K562 (cell line): ENCODE data around the gene SQOR. TPM values are rescaled to one million over a fixed set of nuclear protein-coding genes. Genes with fewer than 3 reads are reported as not detected.

ENCODE experiments used
- ATAC-seq: fragments of 200-7000 bp; cut with Tn5 transposase; 3 replicates; pipeline ENCODE4 v1.9.1; 2020; ENCODE audit warnings: moderate library complexity
- BruUV-seq: library from RNA; stranded (reverse); fragments of 400-500 nt; replicated peaks from 2 replicates; lab custom pipeline; 2021; lab: Mats Ljungman, UMichigan
- CTCF ChIA-PET: fragments of 300-600 bp; formaldehyde crosslinking; extraction: SDS; loops from one replicate; lab custom pipeline; 2021; ENCODE audit warnings: low intra/inter-chr PET ratio; lab: Yijun Ruan, JAX
- POLR2A ChIA-PET: fragments of 300-600, 350-650 bp; sonication (Branson Sonifier 250); formaldehyde crosslinking; extraction: SDS; loops from one replicate; lab custom pipeline; 2021; ENCODE audit warnings: antibody characterized with exemption, inconsistent platforms; lab: Yijun Ruan, JAX
- DNase-seq, 4 experiments: peaks; one replicate each; pipeline versions ENCODE4 v3.0.0 to v3.0.0-alpha.2; 2011 to 2018; ENCODE audit warnings: low spot score in 3 of 4, mixed read lengths in 3 of 4; ENCODE audit errors: extremely low read depth in 1 of 4
- FAIRE-seq: peaks from 2 replicates; lab custom pipeline; 2011; peaks lifted over from hg19 to GRCh38; lab: Jason Lieb, UNC
- H2AFZ ChIP-seq: 2 replicates; pipeline ENCODE4 v1.6.0; 2011; ENCODE audit warnings: low read depth, low read length, control low read depth, inconsistent platforms
- H3K27ac ChIP-seq: fragments of 200-600 bp; 3 replicates; pipeline ENCODE4 v1.8.0; 2011; ENCODE audit warnings: low read depth, mild to moderate bottlenecking, control low read depth, inconsistent platforms, low read length, moderate library complexity, mixed read lengths; ENCODE audit errors: extremely low read depth
- H3K27me3 ChIP-seq, 2 experiments: fragments of 300-600 bp in 1 of 2; 2 replicates in 1 of 2; 3 replicates in 1 of 2; pipeline versions ENCODE4 v1.6.0 to v1.8.0; 2011; ENCODE audit warnings: inconsistent platforms in 2 of 2, low read length in 2 of 2, mild to moderate bottlenecking in 1 of 2, mixed read lengths in 1 of 2, moderate library complexity in 1 of 2; ENCODE audit not compliant: control insufficient read depth in 2 of 2, insufficient read depth in 2 of 2
- H3K36me3 ChIP-seq: fragments of 300-600 bp; 3 replicates; pipeline ENCODE4 v1.8.0; 2011; ENCODE audit warnings: mild to moderate bottlenecking, low read length, inconsistent platforms; ENCODE audit not compliant: control insufficient read depth, insufficient read depth
- H3K4me1 ChIP-seq, 2 experiments: fragments of 200-600 bp in 1 of 2; replicated peaks in 1 of 2; 2 replicates in 1 of 2; 3 replicates in 1 of 2; pipeline versions ENCODE4 v1.5.1 to v1.8.0; 2011; ENCODE audit warnings: inconsistent platforms in 2 of 2, low read length in 2 of 2, mild to moderate bottlenecking in 1 of 2, mixed read lengths in 1 of 2, moderate library complexity in 1 of 2; ENCODE audit not compliant: control insufficient read depth in 2 of 2, insufficient read depth in 2 of 2
- H3K4me2 ChIP-seq: 2 replicates; pipeline ENCODE4 v1.6.1; 2011; ENCODE audit warnings: low read length, control low read depth, inconsistent platforms, mixed read lengths; ENCODE audit not compliant: insufficient read depth
- H3K4me3 ChIP-seq: fragments of 200-600 bp; sonication (generic), shearing (Covaris generic); 2 replicates; pipeline ENCODE4 v1.5.1; 2016; ENCODE audit warnings: control low read depth, inconsistent platforms
- H3K79me2 ChIP-seq: fragments of 200-600 bp; 3 replicates; pipeline ENCODE4 v1.8.0; 2011; ENCODE audit warnings: low read length, inconsistent platforms; ENCODE audit not compliant: control insufficient read depth, insufficient read depth
- H3K9ac ChIP-seq, 2 experiments: 2 replicates each; pipeline versions ENCODE4 v1.6.0 to v1.6.1; 2011; ENCODE audit warnings: low read depth in 2 of 2, low read length in 2 of 2, control low read depth in 1 of 2, inconsistent platforms in 1 of 2, mild to moderate bottlenecking in 1 of 2, mixed read lengths in 1 of 2; ENCODE audit not compliant: insufficient read depth in 1 of 2
- H3K9me1 ChIP-seq: one replicate; pipeline ENCODE4 v1.6.0; 2011; ENCODE audit warnings: inconsistent platforms, mild to moderate bottlenecking, low read length, moderate library complexity; ENCODE audit not compliant: control insufficient read depth, insufficient read depth
- H3K9me3 ChIP-seq: replicated peaks from 2 replicates; pipeline ENCODE4 v1.5.1; 2011; ENCODE audit warnings: low read depth, low read length, inconsistent platforms; ENCODE audit not compliant: control insufficient read depth, insufficient read depth
- H4K20me1 ChIP-seq: replicated peaks from 2 replicates; pipeline ENCODE4 v1.6.1; 2011; ENCODE audit warnings: low read length, inconsistent platforms, mixed read lengths; ENCODE audit not compliant: control insufficient read depth, insufficient read depth
- CREM ChIP-seq: IDR thresholded peaks from 2 replicates; pipeline ENCODE4 v1.6.1; 2014; ENCODE audit warnings: antibody characterized with exemption, low read depth
- FUS ChIP-seq: fragments of 200-400 bp; formaldehyde crosslinking; optimal IDR thresholded peaks from 2 replicates; pipeline ENCODE3; 2017; ENCODE audit warnings: low read depth, low read length
- MAFK ChIP-seq: IDR thresholded peaks from 2 replicates; pipeline ENCODE4 v1.6.1; 2011; ENCODE audit warnings: low read length, improper control_type of control experiment
- NELFE ChIP-seq: IDR thresholded peaks from 2 replicates; pipeline ENCODE4 v1.6.1; 2011; ENCODE audit warnings: mild to moderate bottlenecking; ENCODE audit not compliant: insufficient read depth, insufficient read length
- OTX1 ChIP-seq: fragments of 450-650 bp; formaldehyde crosslinking; IDR thresholded peaks from 2 replicates; pipeline ENCODE4 v1.4.0; 2022; ENCODE audit warnings: mild to moderate bottlenecking
- PTRF ChIP-seq: fragments of 450-650 bp; IDR thresholded peaks from 2 replicates; pipeline ENCODE4 v1.6.1; 2016; ENCODE audit warnings: mild to moderate bottlenecking, missing genetic modification characterization, missing compliant biosample characterization
- SMARCE1 ChIP-seq: fragments of 450-650 bp; IDR thresholded peaks from 2 replicates; pipeline ENCODE4 v1.7.1; 2016; ENCODE audit warnings: mild to moderate bottlenecking
- ZBTB8A ChIP-seq: fragments of 450-650 bp; IDR thresholded peaks from 2 replicates; pipeline ENCODE4 v1.6.1; 2018; ENCODE audit warnings: mild to moderate bottlenecking, moderate library complexity; ENCODE audit not compliant: partially characterized antibody
- ZNF354B ChIP-seq: fragments of 250-450 bp; sonication (Bioruptor Pico); IDR thresholded peaks from 2 replicates; pipeline ENCODE4 v1.4.0; 2020
- ZNF766 ChIP-seq: fragments of 200-800 bp; sonication (Bioruptor generic); conservative IDR thresholded peaks from 2 replicates; pipeline ENCODE4 v1.6.1; 2016; ENCODE audit warnings: missing genetic modification characterization, missing compliant biosample characterization
- ZNF79 ChIP-seq: fragments of 250-450 bp; sonication (Bioruptor Pico); IDR thresholded peaks from 2 replicates; pipeline ENCODE4 v1.4.0; 2020; ENCODE audit warnings: low read depth, mild to moderate bottlenecking, moderate library complexity
- WGBS: fragments of 100-300 bp; shearing (Covaris generic); methylation state at CpG from one replicate; pipeline ENCODE4 v1.1.6; 2016; ENCODE audit warnings: low coverage, mixed read lengths; ENCODE audit not compliant: insufficient coverage; ENCODE audit errors: missing lambda C conversion rate; 5-methylcytosine and 5-hydroxymethylcytosine counted together
- in situ Hi-C: fragments of 300-500 bp; cut with MboI; formaldehyde crosslinking; loops from 4 replicates; pipeline ENCODE4 v1.15.0; 2018; ENCODE audit warnings: inconsistent platforms, mixed read lengths
- intact Hi-C: fragments of 100-400 bp; cut with micrococcal nuclease; formaldehyde crosslinking; loops from 2 replicates; pipeline ENCODE4 v1.14.2; 2022
- polyA plus RNA-seq, 8 experiments: library from polyadenylated mRNA; depleted of rRNA in 4 of 8; stranded (reverse) in 5 of 8; unstranded in 3 of 8; fragments of >200 nt; fragmentation: Nextera tagmentation in 2 of 8; fragmentation: Illumina TruSeq in 1 of 8; extraction: Ambion mirVana in 2 of 8; extraction: Trizol in 1 of 8; gene quantifications; 2 replicates each; pipeline versions ENCODE4 v1.2.1 to v1.2.3, GENCODE V29; 2011 to 2014; ENCODE audit warnings: inconsistent platforms in 1 of 8, missing spikeins in 1 of 8
- total RNA-seq, 7 experiments: library from RNA; depleted of rRNA in 6 of 7; stranded (reverse); fragments of >200 nt in 6 of 7; fragmentation: Illumina TruSeq in 2 of 7; extraction: Trizol in 2 of 7; gene quantifications; 2 replicates each; pipeline versions ENCODE4 v1.2.1 to v1.2.3, GENCODE V29; 2011 to 2021; ENCODE audit warnings: low replicate concordance in 1 of 7
- TF ChIP-seq, protein P1 (sequence below): sonication (generic); formaldehyde crosslinking; IDR thresholded peaks from 2 replicates; pipeline ENCODE4 v1.8.1; 2023; ENCODE audit warnings: mild to moderate bottlenecking, missing genetic modification reagents, moderate library complexity
- TF ChIP-seq, protein P2 (sequence below): fragments of 450-650 bp; formaldehyde crosslinking; IDR thresholded peaks from 2 replicates; pipeline ENCODE4 v1.4.0; 2022; ENCODE audit warnings: mild to moderate bottlenecking, moderate library complexity
- TF ChIP-seq, protein P3 (sequence below): sonication (generic); formaldehyde crosslinking; IDR thresholded peaks from 2 replicates; pipeline ENCODE4 v1.8.1; 2023; ENCODE audit warnings: mild to moderate bottlenecking, missing genetic modification reagents
- TF ChIP-seq, protein P4 (sequence below): fragments of 250-450 bp; sonication (Bioruptor Pico); IDR thresholded peaks from 2 replicates; pipeline ENCODE4 v1.8.0; 2022; ENCODE audit warnings: inconsistent platforms

Gene SQOR
- total and polyA plus RNA-seq, 9 of the 15 experiments (the other 6 are each of a cell fraction or from before 2014, with no cell fraction given), result 0.32 to 1.6 (median 1.1) TPM

DNA sequence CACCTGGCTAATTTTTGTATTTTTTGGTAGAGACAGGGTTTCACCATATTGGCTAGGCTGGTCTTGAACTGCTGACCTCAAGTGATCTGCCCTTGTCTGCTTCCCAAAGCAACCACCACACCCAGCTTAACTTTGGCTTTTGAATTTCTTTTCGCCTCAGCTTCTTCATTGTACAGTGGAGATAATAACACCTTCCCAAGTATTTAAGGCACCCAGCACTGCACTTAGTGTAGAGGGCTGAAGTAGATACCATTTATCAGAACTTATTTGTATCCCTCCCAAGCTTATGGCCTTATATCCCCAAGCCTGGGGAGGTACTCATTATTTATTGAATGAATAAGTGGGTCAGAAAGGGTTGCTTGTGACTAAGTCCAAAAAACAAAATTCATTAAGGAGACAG is 2.3 kb downstream of the SQOR start (continued):
- TF ChIP-seq ZNF354B (CRISPR knock-in tag), result no peak
- TF ChIP-seq, all 486 proteins: peak for 0

DNA sequence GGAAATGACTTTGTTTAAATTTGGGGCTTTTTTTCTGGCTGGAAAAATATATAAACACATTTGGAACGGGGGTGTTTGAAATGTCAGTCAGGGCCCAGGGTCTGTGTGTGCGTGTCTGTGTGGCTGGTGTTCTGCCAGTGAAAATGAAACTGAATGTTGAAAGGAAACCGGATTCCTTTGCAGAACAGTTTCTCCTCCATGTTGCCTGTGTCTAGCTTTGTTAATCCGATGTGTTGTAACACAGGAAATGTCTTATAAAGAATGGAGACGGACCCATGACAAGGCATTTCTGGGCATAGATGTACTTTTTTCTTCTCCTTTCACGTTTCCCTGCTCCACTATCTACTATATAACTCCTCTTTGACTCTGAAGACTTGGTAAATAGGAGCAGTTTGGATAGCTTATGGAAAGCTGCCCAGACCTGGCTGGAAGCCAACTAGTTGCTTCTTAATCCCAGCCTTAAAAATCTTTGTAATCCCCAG is 2.8 kb downstream of the SQOR start:
- peak in 2 of 4 experiments; percentile 10 to 23 for DNase-seq
- peak overlapping the region; percentile 36; the same call in 1 of the 2 replicates for H3K4me2 ChIP-seq
- H3K27me3 ChIP-seq, result peaks cover 12 to 21% of the 10 kb centered on the region in 2 experiments; a peak in 4 of 5 replicates
- no peak overlapping the region for H3K4me3 ChIP-seq
- BruUV-seq, result no TSS peak
- peak; percentile 70 for FAIRE-seq
- H3K9me3 ChIP-seq, result no peaks in the 10 kb centered on the region
- ChIA-PET CTCF (no interaction called here), POLR2A (no interaction called here)
- H3K9ac ChIP-seq, result no peak overlapping the region; a peak in 1 of 4 replicates
- peak overlapping the region; percentile 43; the same call in 1 of the 3 replicates for H3K27ac ChIP-seq
- H4K20me1 ChIP-seq, result no peaks in the 10 kb centered on the region
- peaks cover 4 to 12% of the 10 kb centered on the region in 2 experiments; a peak in 3 of 5 replicates for H3K4me1 ChIP-seq
- in situ Hi-C loops, result no loop called here
- intact Hi-C loops, result no loop called here
- no peaks in the 10 kb centered on the region for H3K79me2 ChIP-seq
- peak overlapping the region; percentile 54 for H2AFZ ChIP-seq
- peak; percentile 55 for ATAC-seq
- 4% methylated on average over 6 of the region's 6 CpGs for WGBS
- H3K36me3 ChIP-seq, result no peaks in the 10 kb centered on the region
- H3K9me1 ChIP-seq, result no peaks in the 10 kb centered on the region
- TF ChIP-seq OTX1 (CRISPR knock-in tag), result no peak
- no peak for TF ChIP-seq SMARCE1
- TF ChIP-seq, protein P1, sequence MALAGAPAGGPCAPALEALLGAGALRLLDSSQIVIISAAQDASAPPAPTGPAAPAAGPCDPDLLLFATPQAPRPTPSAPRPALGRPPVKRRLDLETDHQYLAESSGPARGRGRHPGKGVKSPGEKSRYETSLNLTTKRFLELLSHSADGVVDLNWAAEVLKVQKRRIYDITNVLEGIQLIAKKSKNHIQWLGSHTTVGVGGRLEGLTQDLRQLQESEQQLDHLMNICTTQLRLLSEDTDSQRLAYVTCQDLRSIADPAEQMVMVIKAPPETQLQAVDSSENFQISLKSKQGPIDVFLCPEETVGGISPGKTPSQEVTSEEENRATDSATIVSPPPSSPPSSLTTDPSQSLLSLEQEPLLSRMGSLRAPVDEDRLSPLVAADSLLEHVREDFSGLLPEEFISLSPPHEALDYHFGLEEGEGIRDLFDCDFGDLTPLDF (CRISPR knock-in tag), result no peak
- no peak for TF ChIP-seq CREM
- TF ChIP-seq, protein P2, sequence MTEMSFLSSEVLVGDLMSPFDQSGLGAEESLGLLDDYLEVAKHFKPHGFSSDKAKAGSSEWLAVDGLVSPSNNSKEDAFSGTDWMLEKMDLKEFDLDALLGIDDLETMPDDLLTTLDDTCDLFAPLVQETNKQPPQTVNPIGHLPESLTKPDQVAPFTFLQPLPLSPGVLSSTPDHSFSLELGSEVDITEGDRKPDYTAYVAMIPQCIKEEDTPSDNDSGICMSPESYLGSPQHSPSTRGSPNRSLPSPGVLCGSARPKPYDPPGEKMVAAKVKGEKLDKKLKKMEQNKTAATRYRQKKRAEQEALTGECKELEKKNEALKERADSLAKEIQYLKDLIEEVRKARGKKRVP, result no peak
- TF ChIP-seq, protein P3, sequence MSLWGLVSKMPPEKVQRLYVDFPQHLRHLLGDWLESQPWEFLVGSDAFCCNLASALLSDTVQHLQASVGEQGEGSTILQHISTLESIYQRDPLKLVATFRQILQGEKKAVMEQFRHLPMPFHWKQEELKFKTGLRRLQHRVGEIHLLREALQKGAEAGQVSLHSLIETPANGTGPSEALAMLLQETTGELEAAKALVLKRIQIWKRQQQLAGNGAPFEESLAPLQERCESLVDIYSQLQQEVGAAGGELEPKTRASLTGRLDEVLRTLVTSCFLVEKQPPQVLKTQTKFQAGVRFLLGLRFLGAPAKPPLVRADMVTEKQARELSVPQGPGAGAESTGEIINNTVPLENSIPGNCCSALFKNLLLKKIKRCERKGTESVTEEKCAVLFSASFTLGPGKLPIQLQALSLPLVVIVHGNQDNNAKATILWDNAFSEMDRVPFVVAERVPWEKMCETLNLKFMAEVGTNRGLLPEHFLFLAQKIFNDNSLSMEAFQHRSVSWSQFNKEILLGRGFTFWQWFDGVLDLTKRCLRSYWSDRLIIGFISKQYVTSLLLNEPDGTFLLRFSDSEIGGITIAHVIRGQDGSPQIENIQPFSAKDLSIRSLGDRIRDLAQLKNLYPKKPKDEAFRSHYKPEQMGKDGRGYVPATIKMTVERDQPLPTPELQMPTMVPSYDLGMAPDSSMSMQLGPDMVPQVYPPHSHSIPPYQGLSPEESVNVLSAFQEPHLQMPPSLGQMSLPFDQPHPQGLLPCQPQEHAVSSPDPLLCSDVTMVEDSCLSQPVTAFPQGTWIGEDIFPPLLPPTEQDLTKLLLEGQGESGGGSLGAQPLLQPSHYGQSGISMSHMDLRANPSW (CRISPR knock-in tag), result no peak
- TF ChIP-seq, protein P4, sequence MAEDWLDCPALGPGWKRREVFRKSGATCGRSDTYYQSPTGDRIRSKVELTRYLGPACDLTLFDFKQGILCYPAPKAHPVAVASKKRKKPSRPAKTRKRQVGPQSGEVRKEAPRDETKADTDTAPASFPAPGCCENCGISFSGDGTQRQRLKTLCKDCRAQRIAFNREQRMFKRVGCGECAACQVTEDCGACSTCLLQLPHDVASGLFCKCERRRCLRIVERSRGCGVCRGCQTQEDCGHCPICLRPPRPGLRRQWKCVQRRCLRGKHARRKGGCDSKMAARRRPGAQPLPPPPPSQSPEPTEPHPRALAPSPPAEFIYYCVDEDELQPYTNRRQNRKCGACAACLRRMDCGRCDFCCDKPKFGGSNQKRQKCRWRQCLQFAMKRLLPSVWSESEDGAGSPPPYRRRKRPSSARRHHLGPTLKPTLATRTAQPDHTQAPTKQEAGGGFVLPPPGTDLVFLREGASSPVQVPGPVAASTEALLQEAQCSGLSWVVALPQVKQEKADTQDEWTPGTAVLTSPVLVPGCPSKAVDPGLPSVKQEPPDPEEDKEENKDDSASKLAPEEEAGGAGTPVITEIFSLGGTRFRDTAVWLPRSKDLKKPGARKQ (CRISPR knock-in tag), result no peak
- no peak for TF ChIP-seq MAFK
- TF ChIP-seq NELFE, result no peak
- no peak for TF ChIP-seq ZBTB8A
- TF ChIP-seq FUS, result no peak
- TF ChIP-seq PTRF (tag), result no peak
- TF ChIP-seq ZNF79 (CRISPR knock-in tag), result peak; percentile 22; the same call in 1 of the 2 replicates
- peak; percentile 82 for TF ChIP-seq ZNF766
